Fibroblast of the aortic adventitia (primary cell): Measurements from ENCODE around the gene SETD3. TPM values are rescaled to one million over a fixed set of nuclear protein-coding genes. Genes with fewer than 3 reads are reported as not detected.

Source experiments
- DNase-seq: peaks from one replicate; pipeline ENCODE4 v3.0.0-alpha.2; 2010; ENCODE audit warnings: low read depth
- H3K4me3 ChIP-seq: 2 replicates; pipeline ENCODE4 v1.5.1; 2011; ENCODE audit warnings: low read depth, mild to moderate bottlenecking, control low read depth, low read length, moderate library complexity
- CTCF ChIP-seq: IDR thresholded peaks from 2 replicates; pipeline ENCODE4 v1.5.1; 2011; ENCODE audit warnings: mild to moderate bottlenecking, low read length, control low read depth, inconsistent platforms; ENCODE audit not compliant: insufficient read depth
- total RNA-seq: library from RNA; depleted of rRNA; stranded (reverse); fragments of >200 nt; gene quantifications from 2 replicates; pipeline ENCODE4 v1.2.3, GENCODE V29; 2012; ENCODE audit warnings: low replicate concordance

Gene SETD3
- total RNA-seq, 1 donor = 47.6 TPM

GRCh38 chr14:99481745-99482099, 1.1 kb upstream of the SETD3 start:
- H3K4me3 ChIP-seq = peak overlapping the region; percentile 95
- peak; percentile 49 for DNase-seq
- peak; percentile 14 for TF ChIP-seq CTCF

- no peak for TF ChIP-seq CTCF
- peak within 1 kb of the TSS; percentile 95 for H3K4me3 ChIP-seq
- DNase-seq = peak; percentile 100
Measured at GRCh38 chr14:99480917-99481744, 472 bp upstream of the SETD3 start, which contains the start of gene CCNK. Gene CCNK, plus strand, starts transcription at chr14:99481409. Its CDS starts 11,269 bp downstream, at chr14:99492678.

- TF ChIP-seq CTCF = no peak
- DNase-seq = peak; percentile 15
- peak overlapping the region; percentile 76 for H3K4me3 ChIP-seq
Measured at GRCh38 chr14:99479160-99479905, 1.3 kb downstream of the SETD3 start.

GRCh38 chr14:99478128-99478527, 2.5 kb downstream of the SETD3 start:
- TF ChIP-seq CTCF = no peak
- DNase-seq = no peak
- no peak overlapping the region for H3K4me3 ChIP-seq

GRCh38 chr14:99476864-99477263, 3.8 kb downstream of the SETD3 start:
- no peak overlapping the region for H3K4me3 ChIP-seq
- no peak for TF ChIP-seq CTCF
- peak; percentile 26 for DNase-seq

- TF ChIP-seq CTCF = no peak
- peak; percentile 24 for DNase-seq
Measured at GRCh38 chr14:99475660-99476059, 5.0 kb downstream of the SETD3 start.

More at GRCh38 chr14:99475660-99476059, 5.0 kb downstream of the SETD3 start:
- H3K4me3 ChIP-seq = no peak overlapping the region
